Nephron (organoid): ENCODE results near the gene DCHS1.

Experiments
- H3K27ac Mint-ChIP-seq, 3 experiments: 2 replicates each; pipeline ENCODE4 v1.8.0; 2020; ENCODE audit warnings: mixed read lengths in 3 of 3, mild to moderate bottlenecking in 2 of 3, moderate library complexity in 1 of 3
- H3K27me3 Mint-ChIP-seq: 2 replicates; pipeline ENCODE4 v1.8.0; 2021; ENCODE audit warnings: low read depth, mild to moderate bottlenecking, moderate library complexity, mixed read lengths
- H3K36me3 Mint-ChIP-seq: 2 replicates; pipeline ENCODE4 v1.8.0; 2020; ENCODE audit warnings: low read depth, mixed read lengths
- H3K4me1 Mint-ChIP-seq: 2 replicates; pipeline ENCODE4 v1.8.0; 2020; ENCODE audit warnings: mixed read lengths
- H3K4me3 Mint-ChIP-seq, 3 experiments: 2 replicates each; pipeline ENCODE4 v1.8.0; 2020; ENCODE audit warnings: mild to moderate bottlenecking in 3 of 3, mixed read lengths in 3 of 3, moderate library complexity in 2 of 3
- H3K9me3 Mint-ChIP-seq: 2 replicates; pipeline ENCODE4 v1.8.0; 2020; ENCODE audit warnings: mixed read lengths
- TF ChIP-seq, protein P1 (sequence below), 3 experiments: fragments of 200-600 bp; sonication (generic); IDR thresholded peaks; one replicate each; pipeline ENCODE4 v1.5.0; 2021; ENCODE audit warnings: antibody characterized with exemption in 3 of 3; ENCODE audit not compliant: unreplicated experiment in 3 of 3

Gene DCHS1

DNA sequence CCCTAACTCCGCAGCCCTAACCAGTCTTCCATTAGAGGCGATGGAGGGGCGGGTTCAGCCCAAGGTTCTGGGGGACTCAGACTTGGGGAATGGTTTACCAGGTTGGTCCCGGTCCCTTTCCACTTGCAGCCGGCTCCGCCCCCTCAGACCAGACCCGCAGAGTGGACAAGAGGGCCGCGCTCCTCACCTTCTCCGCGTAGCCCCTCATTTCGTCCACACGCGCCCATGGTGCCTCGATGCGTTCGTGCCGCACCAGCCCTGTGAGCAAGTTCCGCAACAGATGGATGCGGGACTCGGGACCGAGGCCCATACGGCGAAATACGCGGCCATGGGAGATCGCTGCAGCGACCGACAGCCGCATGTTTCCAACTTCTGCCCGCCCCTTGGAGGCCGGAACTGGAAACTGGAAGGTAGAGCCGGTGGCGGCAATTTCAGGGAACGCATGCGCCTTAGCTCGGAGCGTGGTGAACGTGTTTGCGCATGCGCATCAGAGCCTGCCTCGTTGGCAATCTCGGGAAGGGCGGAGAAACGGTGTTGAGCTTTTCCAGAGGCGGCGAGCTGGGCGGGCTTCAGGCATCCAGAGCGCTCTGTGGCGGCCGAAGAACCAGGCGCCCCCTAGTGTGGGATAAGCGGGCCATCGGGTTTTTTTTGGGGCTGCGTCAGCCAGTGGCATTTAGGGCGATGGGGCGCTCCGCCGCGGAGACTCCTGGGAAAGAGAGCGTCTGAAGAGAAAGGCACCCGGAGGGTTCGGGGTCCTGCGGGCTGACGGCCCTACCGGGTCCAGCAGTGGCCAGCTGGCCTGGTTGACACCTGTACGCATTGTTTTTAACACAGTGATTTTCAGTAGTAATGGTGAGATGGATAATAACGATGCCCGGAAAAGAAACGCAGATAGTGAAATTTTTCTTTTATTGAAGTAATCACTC, 27.6 kb upstream of the DCHS1 start, which contains the start of gene MRPL17:
Gene MRPL17 (minus strand): TSS at position 405 of the 926 bp plus-strand sequence. CDS start 44 bp downstream, at position 361.
- Mint-ChIP-seq H3K4me1 (peaks cover 21% of the 10 kb centered on the region), H3K9me3 (no peaks in the 10 kb centered on the region), H3K27ac (peak within 1 kb of the TSS; percentile 93 to 98 (median 95)), H3K27me3 (peaks cover 5% of the 10 kb centered on the region), H3K36me3 (peaks cover 19% of the 10 kb centered on the region), H3K4me3 (peak within 1 kb of the TSS; percentile 98 to 100 (median 99))
- TF ChIP-seq, protein P1, sequence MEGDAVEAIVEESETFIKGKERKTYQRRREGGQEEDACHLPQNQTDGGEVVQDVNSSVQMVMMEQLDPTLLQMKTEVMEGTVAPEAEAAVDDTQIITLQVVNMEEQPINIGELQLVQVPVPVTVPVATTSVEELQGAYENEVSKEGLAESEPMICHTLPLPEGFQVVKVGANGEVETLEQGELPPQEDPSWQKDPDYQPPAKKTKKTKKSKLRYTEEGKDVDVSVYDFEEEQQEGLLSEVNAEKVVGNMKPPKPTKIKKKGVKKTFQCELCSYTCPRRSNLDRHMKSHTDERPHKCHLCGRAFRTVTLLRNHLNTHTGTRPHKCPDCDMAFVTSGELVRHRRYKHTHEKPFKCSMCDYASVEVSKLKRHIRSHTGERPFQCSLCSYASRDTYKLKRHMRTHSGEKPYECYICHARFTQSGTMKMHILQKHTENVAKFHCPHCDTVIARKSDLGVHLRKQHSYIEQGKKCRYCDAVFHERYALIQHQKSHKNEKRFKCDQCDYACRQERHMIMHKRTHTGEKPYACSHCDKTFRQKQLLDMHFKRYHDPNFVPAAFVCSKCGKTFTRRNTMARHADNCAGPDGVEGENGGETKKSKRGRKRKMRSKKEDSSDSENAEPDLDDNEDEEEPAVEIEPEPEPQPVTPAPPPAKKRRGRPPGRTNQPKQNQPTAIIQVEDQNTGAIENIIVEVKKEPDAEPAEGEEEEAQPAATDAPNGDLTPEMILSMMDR (IDR thresholded peaks at IDR 0.05; ENCODE audit: unreplicated experiment in 3 of 3) = peak; percentile 89 to 96 (median 93)

DNA sequence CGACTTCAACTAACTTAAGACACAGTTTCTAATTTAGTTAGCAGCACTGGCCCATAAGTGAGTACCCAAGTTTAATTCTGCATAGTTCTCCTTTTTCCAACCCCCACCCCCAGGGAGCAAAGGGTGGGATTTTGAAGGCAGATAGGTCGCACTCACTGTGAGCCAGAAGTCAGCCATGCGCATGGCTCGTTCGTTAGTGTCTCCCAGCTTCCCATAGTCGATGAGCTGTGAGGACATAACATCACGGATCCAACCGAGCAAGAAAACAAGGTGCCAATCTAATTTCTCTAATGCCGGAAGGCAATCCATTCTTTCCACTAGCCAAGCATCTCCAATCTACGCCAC, 27.0 kb upstream of the DCHS1 start:
- TF ChIP-seq, protein P1 (IDR thresholded peaks at IDR 0.05; ENCODE audit: unreplicated experiment in 3 of 3) = no peak

DNA sequence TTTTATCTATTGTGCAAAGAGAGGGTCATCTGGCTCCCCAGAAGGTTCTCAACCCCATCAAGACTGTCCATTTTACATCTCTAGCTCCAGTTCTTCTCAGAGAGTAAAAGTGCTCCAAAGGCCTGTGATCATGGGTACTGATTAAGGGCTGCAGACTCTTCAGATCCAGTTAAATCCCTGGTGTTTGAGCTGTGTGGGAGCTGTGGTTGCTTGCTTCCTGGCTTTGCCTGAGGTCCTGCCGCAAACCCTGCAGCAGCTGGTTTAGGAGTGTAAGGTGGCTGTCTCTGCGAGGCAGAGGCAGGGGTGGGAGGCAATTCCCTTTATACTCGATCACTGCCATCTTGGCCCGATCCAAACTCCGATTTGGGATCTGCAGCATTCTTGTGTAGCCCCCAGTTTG, 26.3 kb upstream of the DCHS1 start:
- peaks cover 19% of the 10 kb centered on the region for H3K36me3 Mint-ChIP-seq
- no peaks in the 10 kb centered on the region for H3K9me3 Mint-ChIP-seq
- peaks cover 21% of the 10 kb centered on the region for H3K4me1 Mint-ChIP-seq
- H3K4me3 Mint-ChIP-seq = peak overlapping the region; percentile 98 to 100 (median 99)
- H3K27ac Mint-ChIP-seq = peak overlapping the region; percentile 93 to 98 (median 95)
- TF ChIP-seq, protein P1 (IDR thresholded peaks at IDR 0.05; ENCODE audit: unreplicated experiment in 3 of 3) = no peak
- peaks cover 5% of the 10 kb centered on the region for H3K27me3 Mint-ChIP-seq

More for the DNA sequence above, 27.0 kb upstream of the DCHS1 start:
- Mint-ChIP-seq H3K9me3 (no peaks in the 10 kb centered on the region), H3K4me3 (peak overlapping the region; percentile 98 to 100 (median 99)), H3K27me3 (peaks cover 5% of the 10 kb centered on the region), H3K36me3 (peaks cover 19% of the 10 kb centered on the region), H3K4me1 (peaks cover 21% of the 10 kb centered on the region), H3K27ac (peak overlapping the region; percentile 93 to 98 (median 95))

DNA sequence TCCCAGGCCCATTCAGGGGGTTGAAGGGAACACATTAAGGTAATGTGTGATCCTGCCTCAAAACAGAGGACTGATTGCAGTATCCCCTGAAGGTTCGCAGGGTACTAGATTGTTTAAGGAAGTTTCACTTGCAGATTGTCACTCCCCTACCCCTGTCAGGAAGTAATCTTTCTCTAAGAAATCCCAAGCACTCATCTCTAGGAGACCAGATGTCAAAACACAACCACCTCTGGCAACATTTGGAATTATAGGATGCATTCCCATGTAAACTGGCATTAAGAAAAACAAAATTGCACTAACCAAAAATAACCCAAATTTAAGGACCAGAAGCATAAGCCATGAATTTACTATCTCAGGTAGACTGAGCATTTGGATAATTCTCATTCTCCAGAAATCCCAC, 25.9 kb upstream of the DCHS1 start:
- Mint-ChIP-seq H3K4me3 (peak overlapping the region; percentile 98 to 100 (median 99)), H3K27ac (peak overlapping the region; percentile 73 to 95 (median 82)), H3K27me3 (peaks cover 5% of the 10 kb centered on the region), H3K9me3 (no peaks in the 10 kb centered on the region), H3K36me3 (peaks cover 19% of the 10 kb centered on the region), H3K4me1 (peaks cover 21% of the 10 kb centered on the region)
- TF ChIP-seq, protein P1 (IDR thresholded peaks at IDR 0.05; ENCODE audit: unreplicated experiment in 3 of 3) = no peak

DNA sequence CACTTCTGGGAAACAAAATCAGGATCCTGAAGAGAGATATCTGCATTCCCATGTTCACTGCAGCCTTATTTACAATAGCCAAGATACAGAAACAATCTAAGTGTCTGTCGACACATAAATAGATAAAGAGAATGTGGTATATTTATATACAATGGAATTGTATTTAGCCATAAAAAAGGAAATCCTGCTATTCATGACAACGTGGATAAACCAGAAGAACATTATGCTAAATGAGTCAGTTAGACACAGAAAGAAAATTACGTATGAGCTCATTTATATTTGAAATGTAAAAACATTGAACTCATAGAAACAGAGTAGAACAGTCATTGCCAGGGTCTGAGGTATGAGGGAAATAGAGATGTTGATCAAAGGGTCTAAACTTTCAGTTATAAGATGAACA, 21.4 kb upstream of the DCHS1 start:
- H3K27me3 Mint-ChIP-seq = no peaks in the 10 kb centered on the region
- H3K9me3 Mint-ChIP-seq = no peaks in the 10 kb centered on the region
- TF ChIP-seq, protein P1 (IDR thresholded peaks at IDR 0.05; ENCODE audit: unreplicated experiment in 3 of 3) = no peak

More for the DNA sequence above, 21.4 kb upstream of the DCHS1 start:
- peaks cover 19% of the 10 kb centered on the region for H3K36me3 Mint-ChIP-seq
- H3K4me3 Mint-ChIP-seq = no peak overlapping the region
- H3K27ac Mint-ChIP-seq = no peak overlapping the region
- peaks cover 9% of the 10 kb centered on the region for H3K4me1 Mint-ChIP-seq
